Vagina (tissue), 2 donors: Measurements from ENCODE around the gene SPINT2.

Experiments
- CTCF ChIP-seq, 3 experiments: fragments of 450-650 bp in 2 of 3; fragments of 200-600 bp in 1 of 3; sonication (generic) in 1 of 3; IDR thresholded peaks; one replicate each; pipeline ENCODE4 v1.5.1; 2017 to 2019; ENCODE audit warnings: antibody characterized with exemption in 3 of 3, mild to moderate bottlenecking in 2 of 3, moderate library complexity in 2 of 3
- POLR2A ChIP-seq, 2 donors: fragments of 450-650 bp; IDR thresholded peaks; one replicate each; pipeline ENCODE4 v1.6.1; 2017; ENCODE audit warnings: antibody characterized with exemption in 2 of 2, mild to moderate bottlenecking in 2 of 2, moderate library complexity in 2 of 2
- POLR2AphosphoS5 ChIP-seq, 2 donors: sonication (generic); formaldehyde crosslinking; IDR thresholded peaks; one replicate each; pipeline ENCODE4 v1.9.0; 2017; ENCODE audit warnings: antibody characterized with exemption in 2 of 2, mild to moderate bottlenecking in 2 of 2, low read depth in 1 of 2; ENCODE audit not compliant: insufficient read depth in 1 of 2

GRCh38 chr19:38333245-38333644 is 68.9 kb downstream of the SPINT2 start:
- TF ChIP-seq CTCF (IDR thresholded peaks at IDR 0.05), result no peak
- no peak for TF ChIP-seq POLR2AphosphoS5 (IDR thresholded peaks at IDR 0.05; ENCODE audit: insufficient read depth in 1 of 2, low read depth in 1 of 2)
- no peak for TF ChIP-seq POLR2A (IDR thresholded peaks at IDR 0.05)
